ENCODE measurements around the gene PDE4D.

- TF ChIP-seq ZNF138 (CRISPR knock-in tag; conservative IDR thresholded peaks at IDR 0.05) (no peak), MAX (CRISPR knock-in tag; IDR thresholded peaks at IDR 0.05) (no peak), NFE2L1 (CRISPR knock-in tag; IDR thresholded peaks at IDR 0.05) (no peak), FOXJ3 (CRISPR knock-in tag; IDR thresholded peaks at IDR 0.05; ENCODE audit: borderline replicate concordance) (no peak)
- TF ChIP-seq, protein P1, sequence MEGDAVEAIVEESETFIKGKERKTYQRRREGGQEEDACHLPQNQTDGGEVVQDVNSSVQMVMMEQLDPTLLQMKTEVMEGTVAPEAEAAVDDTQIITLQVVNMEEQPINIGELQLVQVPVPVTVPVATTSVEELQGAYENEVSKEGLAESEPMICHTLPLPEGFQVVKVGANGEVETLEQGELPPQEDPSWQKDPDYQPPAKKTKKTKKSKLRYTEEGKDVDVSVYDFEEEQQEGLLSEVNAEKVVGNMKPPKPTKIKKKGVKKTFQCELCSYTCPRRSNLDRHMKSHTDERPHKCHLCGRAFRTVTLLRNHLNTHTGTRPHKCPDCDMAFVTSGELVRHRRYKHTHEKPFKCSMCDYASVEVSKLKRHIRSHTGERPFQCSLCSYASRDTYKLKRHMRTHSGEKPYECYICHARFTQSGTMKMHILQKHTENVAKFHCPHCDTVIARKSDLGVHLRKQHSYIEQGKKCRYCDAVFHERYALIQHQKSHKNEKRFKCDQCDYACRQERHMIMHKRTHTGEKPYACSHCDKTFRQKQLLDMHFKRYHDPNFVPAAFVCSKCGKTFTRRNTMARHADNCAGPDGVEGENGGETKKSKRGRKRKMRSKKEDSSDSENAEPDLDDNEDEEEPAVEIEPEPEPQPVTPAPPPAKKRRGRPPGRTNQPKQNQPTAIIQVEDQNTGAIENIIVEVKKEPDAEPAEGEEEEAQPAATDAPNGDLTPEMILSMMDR (IDR thresholded peaks at IDR 0.05) = no peak
These were observed 37.2 kb downstream of the PDE4D start for GRCh38 chr5:59856358-59856757.
